Ascending aorta (tissue), 2 donors: ENCODE measurements around the gene COL1A1. TPM values are rescaled to one million over a fixed set of nuclear protein-coding genes. Genes with fewer than 3 reads are reported as not detected.
A peak's percentile ranks its signal among the peaks of the same experiment; 100 is the strongest.

Experiments
- DNase-seq, 2 donors: peaks; one replicate each; pipeline ENCODE4 v3.0.0-alpha.2; 2019; ENCODE audit warnings: low spot score in 2 of 2
- H3K27ac ChIP-seq, 2 donors: fragments of 200-600 bp; sonication (generic); one replicate each; pipeline ENCODE4 v1.5.1; 2016 to 2017; ENCODE audit warnings: mild to moderate bottlenecking in 1 of 2
- H3K27me3 ChIP-seq: fragments of 200-600 bp; sonication (generic); one replicate; pipeline ENCODE4 v1.5.1; 2017
- H3K36me3 ChIP-seq, 2 donors: fragments of 200-600 bp; sonication (generic); one replicate each; pipeline ENCODE4 v1.5.1; 2016
- H3K4me1 ChIP-seq, 2 donors: fragments of 200-600 bp; sonication (generic); one replicate each; pipeline ENCODE4 v1.5.1; 2016 to 2017; ENCODE audit warnings: mild to moderate bottlenecking in 1 of 2
- H3K4me3 ChIP-seq, 2 donors: fragments of 200-600 bp; sonication (generic); one replicate each; pipeline ENCODE4 v1.5.1; 2016 to 2017; ENCODE audit warnings: mild to moderate bottlenecking in 1 of 2
- H3K9me3 ChIP-seq, 2 donors: fragments of 200-600 bp; sonication (generic); one replicate each; pipeline ENCODE4 v1.5.1; 2016
- intact Hi-C: fragments of 100-400 bp; cut with DNase I; formaldehyde crosslinking; loops from one replicate; pipeline ENCODE4 v1.15.1; 2023
- total RNA-seq: library from RNA; depleted of rRNA; stranded (reverse); fragments of >200 nt; gene quantifications from one replicate; pipeline ENCODE4 v1.1.0, GENCODE V29; 2016
- TF ChIP-seq, protein P1 (sequence below), 3 experiments: fragments of 200-600 bp in 2 of 3; fragments of 450-650 bp in 1 of 3; sonication (generic) in 2 of 3; IDR thresholded peaks; one replicate each; pipeline ENCODE4 v1.5.1; 2016 to 2019; ENCODE audit warnings: antibody characterized with exemption in 3 of 3, mild to moderate bottlenecking in 1 of 3, moderate library complexity in 1 of 3

Gene COL1A1
- total RNA-seq, 1 donor from 2014 or later = 547 TPM

- H3K36me3 ChIP-seq = peaks cover 49 to 53% of the 10 kb centered on the region in 2 donors
- no peaks in the 10 kb centered on the region for H3K27me3 ChIP-seq
- intact Hi-C loops = no loop called here
- H3K27ac ChIP-seq = peak overlapping the region; percentile 97 to 99
- DNase-seq = no peak
- peaks cover 8 to 24% of the 10 kb centered on the region in 2 donors for H3K4me1 ChIP-seq
- TF ChIP-seq, protein P1, sequence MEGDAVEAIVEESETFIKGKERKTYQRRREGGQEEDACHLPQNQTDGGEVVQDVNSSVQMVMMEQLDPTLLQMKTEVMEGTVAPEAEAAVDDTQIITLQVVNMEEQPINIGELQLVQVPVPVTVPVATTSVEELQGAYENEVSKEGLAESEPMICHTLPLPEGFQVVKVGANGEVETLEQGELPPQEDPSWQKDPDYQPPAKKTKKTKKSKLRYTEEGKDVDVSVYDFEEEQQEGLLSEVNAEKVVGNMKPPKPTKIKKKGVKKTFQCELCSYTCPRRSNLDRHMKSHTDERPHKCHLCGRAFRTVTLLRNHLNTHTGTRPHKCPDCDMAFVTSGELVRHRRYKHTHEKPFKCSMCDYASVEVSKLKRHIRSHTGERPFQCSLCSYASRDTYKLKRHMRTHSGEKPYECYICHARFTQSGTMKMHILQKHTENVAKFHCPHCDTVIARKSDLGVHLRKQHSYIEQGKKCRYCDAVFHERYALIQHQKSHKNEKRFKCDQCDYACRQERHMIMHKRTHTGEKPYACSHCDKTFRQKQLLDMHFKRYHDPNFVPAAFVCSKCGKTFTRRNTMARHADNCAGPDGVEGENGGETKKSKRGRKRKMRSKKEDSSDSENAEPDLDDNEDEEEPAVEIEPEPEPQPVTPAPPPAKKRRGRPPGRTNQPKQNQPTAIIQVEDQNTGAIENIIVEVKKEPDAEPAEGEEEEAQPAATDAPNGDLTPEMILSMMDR (IDR thresholded peaks at IDR 0.05) = no peak
- no peaks in the 10 kb centered on the region for H3K9me3 ChIP-seq
- no peak overlapping the region for H3K4me3 ChIP-seq
Observed at GRCh38 chr17:50185631-50186471, 15.6 kb downstream of the COL1A1 start.

DNA sequence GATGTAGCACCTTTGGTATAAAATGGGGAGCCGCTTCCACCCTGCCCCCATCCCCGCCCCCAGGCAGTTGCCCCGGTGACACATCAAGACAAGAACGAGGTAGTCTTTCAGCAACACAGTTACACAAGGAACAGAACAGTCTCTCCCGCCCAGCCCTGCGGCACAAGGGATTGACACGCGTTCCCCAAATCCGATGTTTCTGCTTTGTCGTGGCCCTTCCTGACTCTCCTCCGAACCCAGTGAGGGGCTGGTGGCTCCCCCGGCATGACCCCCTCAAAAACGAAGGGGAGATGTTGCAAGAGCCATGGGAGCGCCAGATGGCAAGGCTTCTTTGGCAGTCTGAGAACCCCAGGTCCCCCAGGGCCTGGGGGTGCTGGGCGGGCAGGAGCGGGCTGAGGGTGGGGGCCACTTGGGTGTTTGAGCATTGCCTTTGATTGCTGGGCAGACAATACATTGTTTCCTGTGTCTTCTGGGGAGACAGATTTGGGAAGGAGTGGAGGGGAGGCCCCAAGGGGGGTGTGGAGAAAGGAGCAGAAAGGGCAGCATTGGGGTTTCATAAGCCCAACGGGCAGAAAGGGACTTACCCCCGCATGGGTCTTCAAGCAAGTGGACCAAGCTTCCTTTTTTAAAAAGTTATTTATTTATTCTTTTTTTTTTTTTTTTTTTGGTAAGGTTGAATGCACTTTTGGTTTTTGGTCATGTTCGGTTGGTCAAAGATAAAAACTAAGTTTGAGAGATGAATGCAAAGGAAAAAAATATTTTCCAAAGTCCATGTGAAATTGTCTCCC lies 16.6 kb downstream of the COL1A1 start:
- intact Hi-C loops = no loop called here

DNA sequence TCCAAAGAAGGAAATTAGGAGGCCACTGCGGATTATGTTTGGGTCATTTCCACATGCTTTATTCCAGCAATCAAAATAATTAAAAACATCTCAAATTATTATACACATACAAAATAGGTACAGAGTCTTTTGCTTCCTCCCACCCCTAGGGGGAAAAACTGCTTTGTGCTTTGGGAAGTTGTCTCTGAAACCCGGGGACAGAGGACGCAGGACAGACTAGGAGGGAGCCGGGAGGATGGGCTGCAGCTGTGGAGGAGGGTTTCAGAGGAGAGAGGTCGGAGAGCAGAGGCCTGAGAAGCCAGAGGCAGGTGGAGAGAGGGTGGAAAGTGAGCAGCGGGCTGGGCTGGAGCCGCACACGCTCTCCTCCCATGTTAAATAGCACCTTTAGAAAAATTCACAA lies 17.4 kb downstream of the COL1A1 start:
- intact Hi-C loops = no loop called here
- Histone ChIP-seq H3K27me3 (no peaks in the 10 kb centered on the region), H3K36me3 (peaks cover 31 to 35% of the 10 kb centered on the region in 2 donors), H3K9me3 (no peaks in the 10 kb centered on the region), H3K27ac (peak overlapping the region; percentile 97 to 99), H3K4me1 (peaks cover 8 to 21% of the 10 kb centered on the region in 2 donors), H3K4me3 (no peak overlapping the region)
- no peak for DNase-seq
- TF ChIP-seq, protein P1 (IDR thresholded peaks at IDR 0.05) = peak in 1 of 3 experiments; percentile 18

More for the DNA sequence above, 16.6 kb downstream of the COL1A1 start:
- Histone ChIP-seq H3K27ac (peak overlapping the region; percentile 97 to 99), H3K4me1 (peaks cover 8 to 24% of the 10 kb centered on the region in 2 donors), H3K27me3 (no peaks in the 10 kb centered on the region), H3K36me3 (peaks cover 39 to 42% of the 10 kb centered on the region in 2 donors), H3K9me3 (no peaks in the 10 kb centered on the region), H3K4me3 (no peak overlapping the region)
- TF ChIP-seq, protein P1 (IDR thresholded peaks at IDR 0.05) = no peak
- DNase-seq = peak; percentile 57 to 92

DNA sequence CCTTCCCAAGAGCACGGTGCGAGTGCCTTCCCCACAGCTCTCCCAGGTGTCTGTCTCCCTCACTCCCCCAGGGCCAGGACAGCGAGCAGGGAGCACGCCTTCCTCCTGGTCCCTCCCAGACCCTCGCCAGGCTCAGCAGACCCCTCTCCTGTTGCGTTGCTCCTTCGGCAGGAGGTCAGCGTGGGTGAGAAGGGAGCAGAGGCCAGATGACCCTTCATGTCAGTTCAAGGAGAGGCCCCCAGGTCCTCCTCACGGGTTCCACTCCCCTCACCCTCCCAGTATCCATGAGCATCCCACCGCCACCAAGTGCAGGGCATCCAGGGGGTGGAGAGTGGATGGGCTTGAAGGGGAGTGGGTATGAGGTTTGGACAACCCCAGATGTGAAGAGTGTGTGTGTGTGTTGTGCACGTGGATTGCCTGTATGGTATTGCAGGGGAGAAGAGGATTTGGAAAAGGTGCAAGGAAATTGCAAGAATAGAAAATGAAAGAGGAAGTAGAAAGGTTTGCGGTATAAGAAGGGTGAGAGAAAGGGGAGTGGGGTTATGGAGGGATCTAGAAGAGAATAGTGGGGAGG lies 17.9 kb downstream of the COL1A1 start:
- Histone ChIP-seq H3K27ac (peak overlapping the region; percentile 97 to 99), H3K36me3 (peaks cover 27 to 29% of the 10 kb centered on the region in 2 donors), H3K27me3 (no peaks in the 10 kb centered on the region), H3K4me3 (no peak overlapping the region), H3K4me1 (peaks cover 12 to 26% of the 10 kb centered on the region in 2 donors), H3K9me3 (no peaks in the 10 kb centered on the region)
- intact Hi-C loops = no loop called here
- TF ChIP-seq, protein P1 (IDR thresholded peaks at IDR 0.05) = no peak
- DNase-seq = no peak

DNA sequence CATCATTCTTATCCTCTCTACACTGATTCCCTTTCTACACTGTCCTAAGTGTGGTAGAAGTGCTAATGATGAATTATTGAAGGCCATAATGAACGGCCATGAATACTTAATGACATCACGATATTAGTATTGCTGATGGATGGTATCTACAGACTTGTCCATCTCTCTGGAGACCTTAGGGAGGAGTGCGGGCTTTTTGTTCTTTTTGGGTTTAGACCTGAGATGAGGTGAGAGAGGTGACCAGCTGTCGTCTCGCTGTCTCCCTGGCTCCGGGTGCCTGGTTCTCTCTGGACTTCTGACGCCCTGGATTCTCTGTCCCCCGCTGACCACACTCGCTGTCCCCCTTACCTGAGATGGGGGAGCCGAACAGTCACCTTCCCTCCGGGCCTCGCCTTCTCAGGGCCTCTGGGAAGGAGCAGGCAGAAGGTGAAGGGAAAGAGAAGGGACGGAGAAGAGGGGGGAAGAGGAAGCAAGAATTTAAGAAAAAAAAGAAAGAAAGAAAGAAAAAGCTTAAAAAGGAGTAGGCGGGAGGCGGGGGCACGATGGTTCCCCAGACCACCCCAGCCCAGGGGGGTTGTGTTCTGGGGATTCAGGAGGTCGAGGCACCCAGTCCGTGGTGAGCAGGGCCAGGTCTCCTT lies 18.5 kb downstream of the COL1A1 start:
- intact Hi-C loops = no loop called here
- TF ChIP-seq, protein P1 (IDR thresholded peaks at IDR 0.05) = no peak
- Histone ChIP-seq H3K36me3 (peaks cover 21 to 23% of the 10 kb centered on the region in 2 donors), H3K9me3 (no peaks in the 10 kb centered on the region), H3K4me1 (peaks cover 12 to 29% of the 10 kb centered on the region in 2 donors), H3K27me3 (no peaks in the 10 kb centered on the region), H3K4me3 (no peak overlapping the region), H3K27ac (peak overlapping the region; percentile 97 to 99)
- no peak for DNase-seq
